ENCODE data around the gene MBD3L5. TPM values are rescaled to one million over a fixed set of nuclear protein-coding genes. Genes with fewer than 3 reads are reported as not detected.

MBD3L5 gene
- total and polyA plus RNA-seq, 9 of the 15 experiments (the other 6 are each of a cell fraction or from before 2014, with no cell fraction given) = not detected

DNA sequence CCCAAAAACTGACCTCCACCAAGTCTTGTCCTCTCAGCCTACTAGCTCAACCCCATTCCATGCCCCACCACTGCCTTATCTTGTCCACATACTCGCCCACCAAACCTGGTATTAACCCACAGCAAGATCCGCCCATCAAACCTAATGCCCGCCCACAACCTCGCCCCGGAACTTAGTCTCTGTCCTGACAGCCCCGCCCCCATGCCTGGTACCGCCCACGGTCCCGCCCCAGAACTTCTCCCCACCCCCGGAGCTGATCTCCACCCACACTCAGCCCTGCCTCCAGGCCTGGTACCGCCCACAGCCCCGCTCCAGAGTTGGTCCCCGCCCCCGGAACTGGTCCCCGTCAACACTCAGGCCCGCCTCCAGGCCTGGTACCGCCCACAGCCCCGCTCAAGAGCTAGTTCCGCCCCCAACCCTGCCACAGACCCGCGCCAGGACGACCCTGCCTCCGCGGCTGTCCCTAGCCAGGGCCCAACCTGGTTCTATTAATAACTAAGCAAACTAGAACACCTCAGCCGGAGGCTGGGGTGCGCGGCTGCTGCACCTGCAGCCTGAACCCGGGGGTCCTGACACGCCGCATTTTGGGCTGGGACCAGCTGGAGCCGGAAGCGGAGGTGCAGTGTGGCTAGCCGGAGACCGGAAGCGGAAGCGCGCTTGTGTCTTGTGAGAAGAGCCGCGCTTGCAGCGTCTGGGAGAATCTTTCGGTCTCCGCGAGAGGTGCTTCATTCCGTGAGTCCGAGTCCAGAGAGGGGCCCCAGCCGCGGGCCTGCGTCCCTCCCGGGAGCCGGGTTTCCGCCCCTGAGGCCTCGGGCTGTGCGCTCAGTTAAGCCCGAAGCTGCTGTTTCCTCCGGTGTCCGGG lies 38.9 kb downstream of the MBD3L5 start, which contains the start of gene ZNF557 (continued):
- no peak for TF ChIP-seq MCM2 (IDR thresholded peaks at IDR 0.05; ENCODE audit: low read depth)
- peak; percentile 33 for TF ChIP-seq HNRNPLL (IDR thresholded peaks at IDR 0.05; ENCODE audit: low read depth, low read length, poor library complexity, severe bottlenecking)
- TF ChIP-seq YBX1 (IDR thresholded peaks at IDR 0.05) = no peak
- peak; percentile 29; the same call in 1 of the 2 replicates for TF ChIP-seq ELF4 (CRISPR knock-in tag; IDR thresholded peaks at IDR 0.05)
- TF ChIP-seq HMG20A (CRISPR knock-in tag; conservative IDR thresholded peaks at IDR 0.05) = no peak
- no peak for TF ChIP-seq XRCC3 (IDR thresholded peaks at IDR 0.05)
- TF ChIP-seq TCF7L2 (IDR thresholded peaks at IDR 0.05; ENCODE audit: low read depth, low read length) = no peak
- TF ChIP-seq STAT5A (IDR thresholded peaks at IDR 0.05; ENCODE audit: borderline replicate concordance, low read length) = no peak
- TF ChIP-seq KLF1 (tag; IDR thresholded peaks at IDR 0.05) = 0 out of 2 replicates have a peak, but pooled peaks have one; percentile 36
- no peak for TF ChIP-seq MECOM (CRISPR knock-in tag; IDR thresholded peaks at IDR 0.05)
- TF ChIP-seq ZSCAN32 (CRISPR knock-in tag; IDR thresholded peaks at IDR 0.05) = no peak
- no peak for TF ChIP-seq XRCC5 (IDR thresholded peaks at IDR 0.05; ENCODE audit: low read depth, low read length)
- no peak for TF ChIP-seq BRF1 (IDR thresholded peaks at IDR 0.05; ENCODE audit: borderline replicate concordance, extremely low read depth, insufficient read length)
- TF ChIP-seq, protein P1, sequence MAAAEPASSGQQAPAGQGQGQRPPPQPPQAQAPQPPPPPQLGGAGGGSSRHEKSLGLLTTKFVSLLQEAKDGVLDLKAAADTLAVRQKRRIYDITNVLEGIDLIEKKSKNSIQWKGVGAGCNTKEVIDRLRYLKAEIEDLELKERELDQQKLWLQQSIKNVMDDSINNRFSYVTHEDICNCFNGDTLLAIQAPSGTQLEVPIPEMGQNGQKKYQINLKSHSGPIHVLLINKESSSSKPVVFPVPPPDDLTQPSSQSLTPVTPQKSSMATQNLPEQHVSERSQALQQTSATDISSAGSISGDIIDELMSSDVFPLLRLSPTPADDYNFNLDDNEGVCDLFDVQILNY (CRISPR knock-in tag; IDR thresholded peaks at IDR 0.05) = no peak
- TF ChIP-seq, protein P2, sequence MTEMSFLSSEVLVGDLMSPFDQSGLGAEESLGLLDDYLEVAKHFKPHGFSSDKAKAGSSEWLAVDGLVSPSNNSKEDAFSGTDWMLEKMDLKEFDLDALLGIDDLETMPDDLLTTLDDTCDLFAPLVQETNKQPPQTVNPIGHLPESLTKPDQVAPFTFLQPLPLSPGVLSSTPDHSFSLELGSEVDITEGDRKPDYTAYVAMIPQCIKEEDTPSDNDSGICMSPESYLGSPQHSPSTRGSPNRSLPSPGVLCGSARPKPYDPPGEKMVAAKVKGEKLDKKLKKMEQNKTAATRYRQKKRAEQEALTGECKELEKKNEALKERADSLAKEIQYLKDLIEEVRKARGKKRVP (CRISPR knock-in tag; IDR thresholded peaks at IDR 0.05) = no peak
- no peak for TF ChIP-seq PTTG1 (tag; IDR thresholded peaks at IDR 0.05; ENCODE audit: low read depth)
- no peak for TF ChIP-seq ZNF23 (CRISPR knock-in tag; IDR thresholded peaks at IDR 0.05)
- TF ChIP-seq, protein P3, sequence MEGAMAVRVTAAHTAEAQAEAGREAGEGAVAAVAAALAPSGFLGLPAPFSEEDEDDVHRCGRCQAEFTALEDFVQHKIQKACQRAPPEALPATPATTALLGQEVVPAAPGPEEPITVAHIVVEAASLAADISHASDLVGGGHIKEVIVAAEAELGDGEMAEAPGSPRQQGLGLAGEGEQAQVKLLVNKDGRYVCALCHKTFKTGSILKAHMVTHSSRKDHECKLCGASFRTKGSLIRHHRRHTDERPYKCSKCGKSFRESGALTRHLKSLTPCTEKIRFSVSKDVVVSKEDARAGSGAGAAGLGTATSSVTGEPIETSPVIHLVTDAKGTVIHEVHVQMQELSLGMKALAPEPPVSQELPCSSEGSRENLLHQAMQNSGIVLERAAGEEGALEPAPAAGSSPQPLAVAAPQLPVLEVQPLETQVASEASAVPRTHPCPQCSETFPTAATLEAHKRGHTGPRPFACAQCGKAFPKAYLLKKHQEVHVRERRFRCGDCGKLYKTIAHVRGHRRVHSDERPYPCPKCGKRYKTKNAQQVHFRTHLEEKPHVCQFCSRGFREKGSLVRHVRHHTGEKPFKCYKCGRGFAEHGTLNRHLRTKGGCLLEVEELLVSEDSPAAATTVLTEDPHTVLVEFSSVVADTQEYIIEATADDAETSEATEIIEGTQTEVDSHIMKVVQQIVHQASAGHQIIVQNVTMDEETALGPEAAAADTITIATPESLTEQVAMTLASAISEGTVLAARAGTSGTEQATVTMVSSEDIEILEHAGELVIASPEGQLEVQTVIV (CRISPR knock-in tag; IDR thresholded peaks at IDR 0.05; ENCODE audit: borderline replicate concordance) = no peak
- TF ChIP-seq JUN (IDR thresholded peaks at IDR 0.05; ENCODE audit: borderline replicate concordance, low read depth, low read length) = no peak
- TF ChIP-seq JUN (CRISPR knock-in tag; IDR thresholded peaks at IDR 0.05; ENCODE audit: borderline replicate concordance) = no peak
- TF ChIP-seq ZNF431 (CRISPR knock-in tag; IDR thresholded peaks at IDR 0.05) = no peak
- TF ChIP-seq RB1 (IDR thresholded peaks at IDR 0.05; ENCODE audit: low read depth) = peak; percentile 42; the same call in 1 of the 2 replicates
- peak; percentile 47 for TF ChIP-seq ASH1L (IDR thresholded peaks at IDR 0.05; ENCODE audit: borderline replicate concordance, low read depth, partially characterized antibody)
- TF ChIP-seq CHD4 (IDR thresholded peaks at IDR 0.05; ENCODE audit: insufficient read depth, insufficient replicate concordance, low read depth, low read length, poor library complexity, severe bottlenecking) = no peak
- no peak for TF ChIP-seq ZNF699 (CRISPR knock-in tag; IDR thresholded peaks at IDR 0.05; ENCODE audit: insufficient replicate concordance)
- TF ChIP-seq POLR2H (tag; IDR thresholded peaks at IDR 0.05; ENCODE audit: low read depth) = peak; percentile 76

All from K562 (cell line).